ENCODE data around the gene DOC2B.

GRCh38 chr17:160336-160735 is 21.1 kb downstream of the DOC2B start:
- TF ChIP-seq CTCF (IDR thresholded peaks at IDR 0.05) = no peak
- TF ChIP-seq POLR2AphosphoS5 (IDR thresholded peaks at IDR 0.05) = no peak
- no peak for TF ChIP-seq POLR2A (IDR thresholded peaks at IDR 0.05)
- TF ChIP-seq EP300 (IDR thresholded peaks at IDR 0.05) = no peak

Data from sigmoid colon (tissue), 4 donors.